ENCODE measurements around the gene MCM10. TPM values are rescaled to one million over a fixed set of nuclear protein-coding genes. Genes with fewer than 3 reads are reported as not detected.
A peak's percentile ranks its signal among the peaks of the same experiment; 100 is the strongest.
"Not testable (repeated sequence)": the region's sequence is repeated elsewhere in the genome, so short reads cannot be mapped to it uniquely, and the experiment has no call there.

Gene MCM10
- polyA plus RNA-seq, 6 donors from 2014 or later = 0.06 TPM; not detected in 5

- peaks cover 0 to 1% (median 0%) of the 10 kb centered on the region in 7 donors for H3K9me3 Mint-ChIP-seq
- peak within 1 kb of the TSS in 2 of 8 donors; percentile 50 to 68 for H3K4me3 Mint-ChIP-seq
- no peaks in the 10 kb centered on the region for H3K36me3 Mint-ChIP-seq
- H3K4me1 Mint-ChIP-seq = no peaks in the 10 kb centered on the region
- no peak for ATAC-seq (ENCODE audit: low read depth in 2 of 2)
- DNase-seq = no peak
- no peak within 1 kb of the TSS for H3K27ac Mint-ChIP-seq
- H3K27me3 Mint-ChIP-seq = peaks cover 0 to 24% (median 20%) of the 10 kb centered on the region in 3 donors
Measured at GRCh38 chr10:13234172-13234571, 72.8 kb downstream of the MCM10 start, which contains the start of gene UCMA. UCMA (minus strand) TSS chr10:13234374; CDS start chr10:13234258, 116 bp downstream.

- not testable (repeated sequence) for H3K4me3 Mint-ChIP-seq; H3K36me3 Mint-ChIP-seq; ATAC-seq (ENCODE audit: low read depth in 2 of 2); DNase-seq; H3K9me3 Mint-ChIP-seq; H3K4me1 Mint-ChIP-seq; H3K27ac Mint-ChIP-seq
- peaks cover 0 to 19% (median 14%) of the 10 kb centered on the region in 3 donors for H3K27me3 Mint-ChIP-seq
Measured at GRCh38 chr10:13234736-13235135, 73.4 kb downstream of the MCM10 start.

- Mint-ChIP-seq H3K9me3 (peaks cover 0 to 1% (median 0%) of the 10 kb centered on the region in 7 donors), H3K36me3 (no peaks in the 10 kb centered on the region), H3K27ac (peak overlapping the region in 1 of 6 donors; percentile 58), H3K4me1 (no peaks in the 10 kb centered on the region), H3K4me3 (no peak overlapping the region), H3K27me3 (peaks cover 0 to 18% (median 7%) of the 10 kb centered on the region in 3 donors)
- DNase-seq = no peak
- no peak for ATAC-seq (ENCODE audit: low read depth in 2 of 2)
Measured at GRCh38 chr10:13236638-13237037, 75.3 kb downstream of the MCM10 start.

GRCh38 chr10:13238271-13239077 is 77.1 kb downstream of the MCM10 start:
- Mint-ChIP-seq H3K27me3 (peaks cover 0 to 10% (median 7%) of the 10 kb centered on the region in 3 donors), H3K27ac (peak overlapping the region in 2 of 6 donors; percentile 40 to 60)

GRCh38 chr10:13239923-13240322 is 78.6 kb downstream of the MCM10 start:
- Mint-ChIP-seq H3K4me1 (no peaks in the 10 kb centered on the region), H3K9me3 (peaks cover 0 to 1% (median 0%) of the 10 kb centered on the region in 7 donors), H3K4me3 (no peak overlapping the region), H3K27ac (no peak overlapping the region), H3K36me3 (no peaks in the 10 kb centered on the region), H3K27me3 (no peaks in the 10 kb centered on the region)
- ATAC-seq (ENCODE audit: low read depth in 2 of 2) (no peak), DNase-seq (no peak)

More at GRCh38 chr10:13238271-13239077, 77.1 kb downstream of the MCM10 start:
- ATAC-seq (ENCODE audit: low read depth in 2 of 2) (no peak), DNase-seq (no peak)
- H3K4me3 Mint-ChIP-seq = no peak overlapping the region
- H3K36me3 Mint-ChIP-seq = no peaks in the 10 kb centered on the region
- no peaks in the 10 kb centered on the region for H3K4me1 Mint-ChIP-seq
- peaks cover 0 to 1% (median 0%) of the 10 kb centered on the region in 7 donors for H3K9me3 Mint-ChIP-seq

- no peak for ATAC-seq (ENCODE audit: low read depth in 2 of 2)
- no peaks in the 10 kb centered on the region for H3K4me1 Mint-ChIP-seq
- peaks cover 0 to 1% (median 0%) of the 10 kb centered on the region in 7 donors for H3K9me3 Mint-ChIP-seq
- no peaks in the 10 kb centered on the region for H3K36me3 Mint-ChIP-seq
- no peak for DNase-seq
- no peaks in the 10 kb centered on the region for H3K27me3 Mint-ChIP-seq
- no peak overlapping the region for H3K27ac Mint-ChIP-seq
- H3K4me3 Mint-ChIP-seq = no peak overlapping the region
Measured at GRCh38 chr10:13241613-13242012, 80.3 kb downstream of the MCM10 start.

GRCh38 chr10:13242260-13242659 is 80.9 kb downstream of the MCM10 start:
- not testable (repeated sequence) for H3K4me3 Mint-ChIP-seq; H3K27ac Mint-ChIP-seq; H3K36me3 Mint-ChIP-seq; H3K9me3 Mint-ChIP-seq; H3K27me3 Mint-ChIP-seq; ATAC-seq (ENCODE audit: low read depth in 2 of 2); H3K4me1 Mint-ChIP-seq; DNase-seq

- H3K9me3 Mint-ChIP-seq = no peaks in the 10 kb centered on the region
- H3K4me1 Mint-ChIP-seq = peaks cover 0 to under 1% (median 0%) of the 10 kb centered on the region in 3 donors
- H3K36me3 Mint-ChIP-seq = no peaks in the 10 kb centered on the region
- H3K27ac Mint-ChIP-seq = no peak overlapping the region
- H3K27me3 Mint-ChIP-seq = no peaks in the 10 kb centered on the region
- H3K4me3 Mint-ChIP-seq = no peak overlapping the region
- ATAC-seq (ENCODE audit: low read depth in 2 of 2) = no peak
- no peak for DNase-seq
Measured at GRCh38 chr10:13247246-13247645, 85.9 kb downstream of the MCM10 start.

GRCh38 chr10:13247784-13248183 is 86.4 kb downstream of the MCM10 start:
- Mint-ChIP-seq H3K9me3 (no peaks in the 10 kb centered on the region), H3K27ac (no peak overlapping the region), H3K4me3 (no peak overlapping the region), H3K27me3 (no peaks in the 10 kb centered on the region), H3K36me3 (no peaks in the 10 kb centered on the region), H3K4me1 (peaks cover 0 to 4% (median 0%) of the 10 kb centered on the region in 3 donors)
- no peak for DNase-seq
- no peak for ATAC-seq (ENCODE audit: low read depth in 2 of 2)

- ATAC-seq (ENCODE audit: low read depth in 2 of 2) = no peak
- peaks cover 0 to 4% (median 0%) of the 10 kb centered on the region in 3 donors for H3K4me1 Mint-ChIP-seq
- H3K9me3 Mint-ChIP-seq = peaks cover 0 to 7% (median 0%) of the 10 kb centered on the region in 7 donors
- H3K36me3 Mint-ChIP-seq = no peaks in the 10 kb centered on the region
- no peaks in the 10 kb centered on the region for H3K27me3 Mint-ChIP-seq
- no peak for DNase-seq
- H3K4me3 Mint-ChIP-seq = no peak overlapping the region
- no peak overlapping the region for H3K27ac Mint-ChIP-seq
Measured at GRCh38 chr10:13253726-13254125, 92.4 kb downstream of the MCM10 start.

GRCh38 chr10:13256627-13257026 is 95.3 kb downstream of the MCM10 start:
- no peaks in the 10 kb centered on the region for H3K36me3 Mint-ChIP-seq
- H3K9me3 Mint-ChIP-seq = peaks cover 0 to 16% (median 5%) of the 10 kb centered on the region in 7 donors
- ATAC-seq (ENCODE audit: low read depth in 2 of 2) (no peak), DNase-seq (no peak)
- H3K4me3 Mint-ChIP-seq = no peak overlapping the region
- H3K27ac Mint-ChIP-seq = no peak overlapping the region
- no peaks in the 10 kb centered on the region for H3K27me3 Mint-ChIP-seq
- peaks cover 0 to 4% (median 0%) of the 10 kb centered on the region in 3 donors for H3K4me1 Mint-ChIP-seq

GRCh38 chr10:13257621-13258140 is 96.3 kb downstream of the MCM10 start:
- peaks cover under 1 to 5% (median 4%) of the 10 kb centered on the region in 3 donors for H3K27me3 Mint-ChIP-seq
- H3K4me1 Mint-ChIP-seq = no peaks in the 10 kb centered on the region
- DNase-seq (no peak), ATAC-seq (ENCODE audit: low read depth in 2 of 2) (no peak)
- H3K9me3 Mint-ChIP-seq = peaks cover 0 to 19% (median 5%) of the 10 kb centered on the region in 7 donors
- H3K4me3 Mint-ChIP-seq = no peak overlapping the region
- H3K36me3 Mint-ChIP-seq = no peaks in the 10 kb centered on the region
- no peak overlapping the region for H3K27ac Mint-ChIP-seq

Measured in naive B cell (primary cell).